GM21737 (cell line): ENCODE results near the gene CTCF.

Experiments used
- ATAC-seq: cut with Tn5 transposase; IDR thresholded peaks from one replicate; pipeline ENCODE4 v1.9.1; 2021; ENCODE audit warnings: mild to moderate bottlenecking, moderate library complexity; ENCODE audit not compliant: unreplicated experiment

Gene CTCF

GRCh38 chr16:67548265-67549126, 13.8 kb upstream of the CTCF start:
- ATAC-seq, result peak; percentile 37

- no peak for ATAC-seq
Observed at GRCh38 chr16:67549240-67549639, 13.1 kb upstream of the CTCF start.

- ATAC-seq, result no peak
Observed at GRCh38 chr16:67549936-67550335, 12.4 kb upstream of the CTCF start.

GRCh38 chr16:67551091-67551490, 11.2 kb upstream of the CTCF start:
- ATAC-seq, result no peak

GRCh38 chr16:67551972-67552371, 10.4 kb upstream of the CTCF start:
- no peak for ATAC-seq

GRCh38 chr16:67552476-67552875, 9.8 kb upstream of the CTCF start:
- no peak for ATAC-seq

- peak; percentile 43 for ATAC-seq
Observed at GRCh38 chr16:67555795-67556212, 6.5 kb upstream of the CTCF start.

GRCh38 chr16:67558859-67559258, 3.5 kb upstream of the CTCF start:
- ATAC-seq, result no peak

GRCh38 chr16:67560827-67561342, 1.4 kb upstream of the CTCF start:
- ATAC-seq, result no peak

GRCh38 chr16:67561501-67561823, 864 bp upstream of the CTCF start:
- ATAC-seq, result no peak

- peak; percentile 76 for ATAC-seq
Observed at GRCh38 chr16:67561824-67562525, 351 bp upstream of the CTCF start.

GRCh38 chr16:67562918-67563707, 787 bp downstream of the CTCF start:
- peak; percentile 10 for ATAC-seq

GRCh38 chr16:67563708-67564468, 1.6 kb downstream of the CTCF start:
- ATAC-seq, result no peak

GRCh38 chr16:67565470-67566100, 3.3 kb downstream of the CTCF start:
- ATAC-seq, result no peak

- no peak for ATAC-seq
Observed at GRCh38 chr16:67571464-67571863, 9.1 kb downstream of the CTCF start.

GRCh38 chr16:67571981-67572431, 9.7 kb downstream of the CTCF start:
- no peak for ATAC-seq

GRCh38 chr16:67579686-67580085, 17.4 kb downstream of the CTCF start:
- ATAC-seq, result no peak

GRCh38 chr16:67580202-67580601, 17.9 kb downstream of the CTCF start:
- no peak for ATAC-seq

- no peak for ATAC-seq
Observed at GRCh38 chr16:67593288-67593687, 31.0 kb downstream of the CTCF start.

GRCh38 chr16:67593701-67594100, 31.4 kb downstream of the CTCF start:
- ATAC-seq, result no peak
